Measurements from ENCODE around the gene SNX18. TPM values are rescaled to one million over a fixed set of nuclear protein-coding genes. Genes with fewer than 3 reads are reported as not detected.

The SNX18 gene
- total and polyA plus RNA-seq, 2 of the 4 experiments (the other 2 are of a cell fraction) = 31.2 to 50.0 TPM

DNA sequence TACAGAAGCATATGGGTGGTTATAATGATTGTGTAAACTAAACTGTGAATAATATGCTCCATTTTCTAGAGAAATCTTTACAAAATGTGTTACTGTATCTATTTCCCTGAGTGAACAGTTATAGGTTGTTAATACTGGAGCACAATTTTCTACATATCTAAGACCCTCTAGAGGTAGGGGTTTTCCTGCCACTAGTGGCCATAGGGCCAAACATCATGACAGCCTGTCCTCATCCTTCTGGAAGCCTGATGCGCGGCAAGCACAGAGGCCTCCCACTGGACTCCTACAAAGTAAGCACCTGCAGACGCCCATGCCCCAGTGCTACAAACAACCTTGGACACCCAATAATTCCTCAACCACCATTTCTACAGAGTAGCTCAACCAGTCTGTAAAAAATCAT lies 1.9 kb upstream of the SNX18 start:
- POLR2A ChIA-PET (ENCODE audit: unreplicated experiment) = no interaction called here
- no TSS peak for BruUV-seq (replicated peaks)
- no peak overlapping the region; the same call in 1 of the 2 replicates for H3K56ac ChIP-seq (ENCODE audit: extremely low read depth, insufficient read depth, low read length)
- H4K5ac ChIP-seq (ENCODE audit: low read depth, low read length) = peak overlapping the region; percentile 52
- H2AK9ac ChIP-seq (replicated peaks; ENCODE audit: low read depth, low read length, poor library complexity) = peak overlapping the region; percentile 46
- H3K14ac ChIP-seq (replicated peaks; ENCODE audit: low read depth, low read length) = peak overlapping the region; percentile 86
- no peak overlapping the region; the same call in 1 of the 2 replicates for H3K9ac ChIP-seq (ENCODE audit: low read depth, low read length)
- WGBS, 2 experiments (ENCODE audit: extremely low coverage in 2 of 2, insufficient read length in 1 of 2) = no CpG with 5 or more reads among the region's 3 CpGs
- H2AK5ac ChIP-seq (ENCODE audit: low read depth, low read length) = peak overlapping the region; percentile 73; the same call in 1 of the 2 replicates
- H4K20me1 ChIP-seq (ENCODE audit: insufficient read depth, low read length) = peaks cover 19% of the 10 kb centered on the region
- peaks cover 9% of the 10 kb centered on the region for H3K9me3 ChIP-seq (ENCODE audit: control insufficient read depth, insufficient read depth, low read length)
- H3K27me3 ChIP-seq (ENCODE audit: control insufficient read depth, insufficient read depth, low read length) = no peaks in the 10 kb centered on the region
- DNase-seq (no peak), ATAC-seq (ENCODE audit: low read depth) (no peak)
- peak overlapping the region; percentile 61 for H4K91ac ChIP-seq (ENCODE audit: insufficient read depth, low read depth, low read length)
- peak overlapping the region; percentile 90 for H3K4ac ChIP-seq (ENCODE audit: low read depth, low read length)
- H3K18ac ChIP-seq (ENCODE audit: low read depth, low read length) = peak overlapping the region; percentile 77
- H2AFZ ChIP-seq (replicated peaks; ENCODE audit: low read length, poor library complexity) = no peak overlapping the region
- CTCF ChIA-PET = interaction anchor here (0.8 to 3.0 kb wide), 4 partner anchors 281 to 644 kb away, joined by 3 to 14 read pairs (median 4); no protein-coding TSS in a partner anchor
- peaks cover 15% of the 10 kb centered on the region for H3K36me3 ChIP-seq (ENCODE audit: control insufficient read depth, insufficient read depth, low read length)
- H3K79me1 ChIP-seq (ENCODE audit: low read depth in 1 of 2, low read length in 2 of 2) = peaks cover 0 to 25% of the 10 kb centered on the region in 2 experiments; a peak in 1 of 4 replicates
- H2BK120ac ChIP-seq (ENCODE audit: low read depth, low read length) = peak overlapping the region; percentile 90
- peaks cover 9% of the 10 kb centered on the region for H3K9me1 ChIP-seq (ENCODE audit: insufficient read depth, low read length)
- intact Hi-C loops (cut with micrococcal nuclease) (loop anchor here (5.0 to 10.0 kb wide), 2 partner anchors 187 to 271 kb away; no protein-coding TSS in a partner anchor), dilution Hi-C loops (cut with HindIII; ENCODE audit: low sequenced_read_pairs, unreplicated experiment) (no loop called here), in situ Hi-C loops (cut with MboI; ENCODE audit: low sequenced_read_pairs) (loop anchor here (5.0 kb wide), 1 partner anchor 347 kb away; no protein-coding TSS in a partner anchor)
- H3K4me1 ChIP-seq (ENCODE audit: control insufficient read depth, insufficient read depth, low read length) = peaks cover 11% of the 10 kb centered on the region
- TF ChIP-seq MAZ (IDR thresholded peaks at IDR 0.05; ENCODE audit: borderline replicate concordance, low read depth, low read length) = no peak
- no peak for TF ChIP-seq MXI1 (IDR thresholded peaks at IDR 0.05; ENCODE audit: borderline replicate concordance, low read depth, low read length)
- no peak overlapping the region; the same call in 1 of the 2 replicates for H3K4me2 ChIP-seq (ENCODE audit: low read depth, low read length)
- peak overlapping the region; percentile 40; the same call in 2 of the 3 replicates for H2BK15ac ChIP-seq (ENCODE audit: low read depth, low read length)
- H3K23ac ChIP-seq (ENCODE audit: low read depth, low read length) = peak overlapping the region; percentile 72; the same call in 1 of the 2 replicates
- peak overlapping the region; percentile 88 for H2BK20ac ChIP-seq (ENCODE audit: low read depth, low read length)
- H3K4me3 ChIP-seq (ENCODE audit: insufficient read depth, low read depth, low read length) = no peak overlapping the region
- H2BK5ac ChIP-seq (ENCODE audit: low read depth, low read length, poor library complexity, severe bottlenecking) = peak overlapping the region; percentile 54
- peak overlapping the region; percentile 45 to 76; a peak in 2 of 4 replicates for H4K8ac ChIP-seq (ENCODE audit: low read depth in 2 of 2, low read length in 2 of 2)
- peak overlapping the region; percentile 87; the same call in 1 of the 2 replicates for H3K27ac ChIP-seq (ENCODE audit: insufficient read depth, low read length)
